ENCODE data around the gene GTF2H3. TPM values are rescaled to one million over a fixed set of nuclear protein-coding genes. Genes with fewer than 3 reads are reported as not detected.

Gene GTF2H3
- polyA plus RNA-seq, 2 of the 4 experiments (the other 2 are of a cell fraction) = 25.5 to 85.3 TPM

GRCh38 chr12:123645380-123645779 is 11.8 kb downstream of the GTF2H3 start:
- WGBS (ENCODE audit: missing lambda C conversion rate) = 94% methylated on average over 3 of the region's 3 CpGs
- Histone ChIP-seq H3K9me3 (no peaks in the 10 kb centered on the region), H3K4me1 (no peaks in the 10 kb centered on the region), H3K4me2 (no peak overlapping the region), H3K4me3 (no peak overlapping the region), H3K27ac (no peak overlapping the region)
- no peak for FAIRE-seq
- CTCF ChIA-PET = no interaction called here
- no peak for ATAC-seq
- DNase-seq (ENCODE audit: low read depth in 1 of 2, low spot score in 1 of 2) = no peak
- POLR2A ChIA-PET = no interaction called here
- TF ChIP-seq HDAC2 (IDR thresholded peaks at IDR 0.05) (no peak), NPAS2 (CRISPR knock-in tag; IDR thresholded peaks at IDR 0.05; ENCODE audit: borderline replicate concordance) (no peak), GATA3 (IDR thresholded peaks at IDR 0.05; ENCODE audit: borderline replicate concordance) (no peak), NR3C1 (IDR thresholded peaks at IDR 0.05) (no peak), POLR2A (IDR thresholded peaks at IDR 0.05; ENCODE audit: low read length) (no peak), PBX3 (IDR thresholded peaks at IDR 0.05) (no peak), CHD4 (IDR thresholded peaks at IDR 0.05; ENCODE audit: borderline replicate concordance) (no peak), CEBPB (IDR thresholded peaks at IDR 0.05) (no peak), EP300 (IDR thresholded peaks at IDR 0.05) (no peak), TP53 (CRISPR knock-in tag; IDR thresholded peaks at IDR 0.05) (no peak), FOSB (CRISPR knock-in tag; IDR thresholded peaks at IDR 0.05) (no peak)
- TF ChIP-seq, protein P1, sequence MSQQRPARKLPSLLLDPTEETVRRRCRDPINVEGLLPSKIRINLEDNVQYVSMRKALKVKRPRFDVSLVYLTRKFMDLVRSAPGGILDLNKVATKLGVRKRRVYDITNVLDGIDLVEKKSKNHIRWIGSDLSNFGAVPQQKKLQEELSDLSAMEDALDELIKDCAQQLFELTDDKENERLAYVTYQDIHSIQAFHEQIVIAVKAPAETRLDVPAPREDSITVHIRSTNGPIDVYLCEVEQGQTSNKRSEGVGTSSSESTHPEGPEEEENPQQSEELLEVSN (IDR thresholded peaks at IDR 0.05; ENCODE audit: borderline replicate concordance, low read depth) = no peak
- TF ChIP-seq, protein P2, sequence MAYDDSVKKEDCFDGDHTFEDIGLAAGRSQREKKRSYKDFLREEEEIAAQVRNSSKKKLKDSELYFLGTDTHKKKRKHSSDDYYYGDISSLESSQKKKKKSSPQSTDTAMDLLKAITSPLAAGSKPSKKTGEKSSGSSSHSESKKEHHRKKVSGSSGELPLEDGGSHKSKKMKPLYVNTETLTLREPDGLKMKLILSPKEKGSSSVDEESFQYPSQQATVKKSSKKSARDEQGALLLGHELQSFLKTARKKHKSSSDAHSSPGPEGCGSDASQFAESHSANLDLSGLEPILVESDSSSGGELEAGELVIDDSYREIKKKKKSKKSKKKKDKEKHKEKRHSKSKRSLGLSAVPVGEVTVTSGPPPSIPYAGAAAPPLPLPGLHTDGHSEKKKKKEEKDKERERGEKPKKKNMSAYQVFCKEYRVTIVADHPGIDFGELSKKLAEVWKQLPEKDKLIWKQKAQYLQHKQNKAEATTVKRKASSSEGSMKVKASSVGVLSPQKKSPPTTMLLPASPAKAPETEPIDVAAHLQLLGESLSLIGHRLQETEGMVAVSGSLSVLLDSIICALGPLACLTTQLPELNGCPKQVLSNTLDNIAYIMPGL (CRISPR knock-in tag; IDR thresholded peaks at IDR 0.05; ENCODE audit: borderline replicate concordance) = no peak

GRCh38 chr12:123645878-123646277 is 12.2 kb downstream of the GTF2H3 start:
- 93% methylated on average over 5 of the region's 5 CpGs for WGBS (ENCODE audit: missing lambda C conversion rate)
- ChIA-PET CTCF (no interaction called here), POLR2A (no interaction called here)
- no peak overlapping the region for H3K4me2 ChIP-seq
- ATAC-seq (no peak), FAIRE-seq (no peak), DNase-seq (ENCODE audit: low read depth in 1 of 2, low spot score in 1 of 2) (no peak)
- H3K4me3 ChIP-seq = no peak overlapping the region
- no peaks in the 10 kb centered on the region for H3K9me3 ChIP-seq
- TF ChIP-seq, protein P3, sequence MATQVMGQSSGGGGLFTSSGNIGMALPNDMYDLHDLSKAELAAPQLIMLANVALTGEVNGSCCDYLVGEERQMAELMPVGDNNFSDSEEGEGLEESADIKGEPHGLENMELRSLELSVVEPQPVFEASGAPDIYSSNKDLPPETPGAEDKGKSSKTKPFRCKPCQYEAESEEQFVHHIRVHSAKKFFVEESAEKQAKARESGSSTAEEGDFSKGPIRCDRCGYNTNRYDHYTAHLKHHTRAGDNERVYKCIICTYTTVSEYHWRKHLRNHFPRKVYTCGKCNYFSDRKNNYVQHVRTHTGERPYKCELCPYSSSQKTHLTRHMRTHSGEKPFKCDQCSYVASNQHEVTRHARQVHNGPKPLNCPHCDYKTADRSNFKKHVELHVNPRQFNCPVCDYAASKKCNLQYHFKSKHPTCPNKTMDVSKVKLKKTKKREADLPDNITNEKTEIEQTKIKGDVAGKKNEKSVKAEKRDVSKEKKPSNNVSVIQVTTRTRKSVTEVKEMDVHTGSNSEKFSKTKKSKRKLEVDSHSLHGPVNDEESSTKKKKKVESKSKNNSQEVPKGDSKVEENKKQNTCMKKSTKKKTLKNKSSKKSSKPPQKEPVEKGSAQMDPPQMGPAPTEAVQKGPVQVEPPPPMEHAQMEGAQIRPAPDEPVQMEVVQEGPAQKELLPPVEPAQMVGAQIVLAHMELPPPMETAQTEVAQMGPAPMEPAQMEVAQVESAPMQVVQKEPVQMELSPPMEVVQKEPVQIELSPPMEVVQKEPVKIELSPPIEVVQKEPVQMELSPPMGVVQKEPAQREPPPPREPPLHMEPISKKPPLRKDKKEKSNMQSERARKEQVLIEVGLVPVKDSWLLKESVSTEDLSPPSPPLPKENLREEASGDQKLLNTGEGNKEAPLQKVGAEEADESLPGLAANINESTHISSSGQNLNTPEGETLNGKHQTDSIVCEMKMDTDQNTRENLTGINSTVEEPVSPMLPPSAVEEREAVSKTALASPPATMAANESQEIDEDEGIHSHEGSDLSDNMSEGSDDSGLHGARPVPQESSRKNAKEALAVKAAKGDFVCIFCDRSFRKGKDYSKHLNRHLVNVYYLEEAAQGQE (IDR thresholded peaks at IDR 0.05) = no peak
- TF ChIP-seq BCL3 (IDR thresholded peaks at IDR 0.05) (no peak), SREBF2 (IDR thresholded peaks at IDR 0.05) (no peak)
- no peak overlapping the region for H3K27ac ChIP-seq
- H3K4me1 ChIP-seq = no peaks in the 10 kb centered on the region

GRCh38 chr12:123648401-123648800 is 14.8 kb downstream of the GTF2H3 start:
- WGBS (ENCODE audit: missing lambda C conversion rate) = 94% methylated on average over 5 of the region's 5 CpGs
- POLR2A ChIA-PET = no interaction called here
- Histone ChIP-seq H3K9me3 (no peaks in the 10 kb centered on the region), H3K4me2 (no peak overlapping the region), H3K27ac (no peak overlapping the region), H3K4me3 (no peak overlapping the region), H3K4me1 (no peaks in the 10 kb centered on the region)
- no peak for DNase-seq (ENCODE audit: low read depth in 1 of 2, low spot score in 1 of 2)
- CTCF ChIA-PET = no interaction called here
- no peak for TF ChIP-seq MYC (IDR thresholded peaks at IDR 0.05; ENCODE audit: borderline replicate concordance, low read length)
- no peak for TF ChIP-seq SREBF2 (IDR thresholded peaks at IDR 0.05)
- no peak for TF ChIP-seq HEYL (CRISPR knock-in tag; IDR thresholded peaks at IDR 0.05)
- TF ChIP-seq ZNF302 (CRISPR knock-in tag; IDR thresholded peaks at IDR 0.05) = no peak
- no peak for TF ChIP-seq RFX5 (IDR thresholded peaks at IDR 0.05)
- no peak for ATAC-seq
- FAIRE-seq = no peak
